ENCODE results near the gene COL9A3. TPM values are rescaled to one million over a fixed set of nuclear protein-coding genes. Genes with fewer than 3 reads are reported as not detected.

The COL9A3 gene
- total and polyA plus RNA-seq, 2 of the 8 experiments (the other 6 are each of a cell fraction or from before 2014, with no cell fraction given): 21.7 to 80.1 TPM

GRCh38 chr20:62830821-62831220, 14.0 kb downstream of the COL9A3 start (continued):
- TF ChIP-seq CHD7 (IDR thresholded peaks at IDR 0.05; ENCODE audit: insufficient replicate concordance, low read length): no peak
- TF ChIP-seq ZNF274 (IDR thresholded peaks at IDR 0.05; ENCODE audit: borderline replicate concordance, extremely low read depth, low read length): no peak
- TF ChIP-seq NANOG (IDR thresholded peaks at IDR 0.05; ENCODE audit: insufficient read depth, low read depth, low read length, poor library complexity, severe bottlenecking): no peak
- TF ChIP-seq EGR1 (IDR thresholded peaks at IDR 0.05; ENCODE audit: borderline replicate concordance, low read depth, low read length): no peak
- no peak for TF ChIP-seq SUZ12 (IDR thresholded peaks at IDR 0.05; ENCODE audit: low read length)
- no peak for TF ChIP-seq TAF1 (IDR thresholded peaks at IDR 0.05; ENCODE audit: low read depth, low read length)
- no peak for TF ChIP-seq SIRT6 (IDR thresholded peaks at IDR 0.05; ENCODE audit: low read length)

Data from H1 (cell line).